GM18868 (cell line): Measurements from ENCODE around the gene ORC3.
"Not testable (repeated sequence)": the region's sequence is repeated elsewhere in the genome, so short reads cannot be mapped to it uniquely, and the experiment has no call there.

Experiments used
- ATAC-seq: cut with Tn5 transposase; IDR thresholded peaks from one replicate; pipeline ENCODE4 v1.9.1; 2021; ENCODE audit warnings: mild to moderate bottlenecking, moderate library complexity; ENCODE audit not compliant: unreplicated experiment

Gene ORC3

DNA sequence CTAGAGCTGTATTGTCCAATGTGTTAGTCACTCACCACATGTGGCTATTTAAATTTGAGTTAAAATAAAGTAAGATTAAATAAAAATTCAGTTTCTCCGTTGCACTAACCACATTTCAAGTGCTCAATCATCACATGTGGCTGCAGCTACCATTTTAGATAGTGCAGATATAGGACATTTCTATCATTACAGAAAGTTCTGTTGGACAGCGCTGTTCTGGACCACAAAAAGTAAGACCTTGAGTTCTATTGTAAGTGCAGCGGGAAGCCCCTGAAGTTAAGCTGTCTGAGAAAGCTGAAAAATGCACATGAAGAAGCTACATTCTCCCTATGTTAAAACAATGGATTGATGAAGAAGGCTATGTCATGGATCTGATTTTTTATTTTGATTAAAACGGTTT lies 1.1 kb downstream of the ORC3 start:
- no peak for ATAC-seq

DNA sequence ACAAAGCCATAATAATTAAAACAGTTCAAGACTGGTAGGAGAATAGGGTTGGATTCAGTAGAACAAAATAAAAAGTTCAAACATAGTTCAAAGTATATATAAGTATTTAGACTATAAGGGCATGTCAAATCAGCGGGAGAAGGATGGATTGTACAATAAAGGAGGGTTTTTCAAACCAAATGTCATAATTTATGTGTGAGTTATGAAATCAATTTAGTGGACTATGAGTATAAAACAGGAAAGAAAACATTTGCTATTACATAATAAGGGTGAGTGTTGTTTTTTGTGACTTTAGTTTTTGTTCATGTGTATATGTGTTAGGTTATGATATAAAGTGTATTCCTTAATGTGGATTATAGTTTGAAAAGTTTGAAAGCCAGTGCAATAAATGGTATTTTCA lies 10.6 kb downstream of the ORC3 start:
- no peak for ATAC-seq

GRCh38 chr6:87606199-87606598 lies 16.3 kb downstream of the ORC3 start:
- no peak for ATAC-seq

- no peak for ATAC-seq
These were observed 18.9 kb downstream of the ORC3 start for GRCh38 chr6:87608802-87609201.

DNA sequence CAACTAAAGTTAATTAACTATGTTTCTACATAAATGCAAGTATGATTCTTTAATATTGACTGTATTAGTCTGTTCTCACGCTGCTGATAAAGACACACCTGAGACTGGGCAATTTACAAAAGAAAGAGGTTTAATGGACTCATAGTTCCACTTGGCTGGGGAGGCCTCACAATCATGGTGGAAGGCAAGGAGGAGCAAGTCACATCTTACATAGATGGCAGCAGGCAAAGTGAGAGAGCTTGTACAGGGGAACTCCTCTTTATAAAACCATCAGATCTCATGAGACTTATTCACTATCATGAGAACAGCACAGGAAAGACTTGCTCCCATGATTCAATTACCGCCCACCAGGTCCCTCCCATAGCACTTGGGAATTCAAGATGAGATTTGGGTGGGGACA lies 23.1 kb downstream of the ORC3 start:
- ATAC-seq: not testable (repeated sequence)

- ATAC-seq: no peak
These were observed 27.5 kb downstream of the ORC3 start for GRCh38 chr6:87617405-87617804.

GRCh38 chr6:87618531-87618930 lies 28.6 kb downstream of the ORC3 start:
- no peak for ATAC-seq

- ATAC-seq: no peak
These were observed 33.3 kb downstream of the ORC3 start for GRCh38 chr6:87623248-87623647.

GRCh38 chr6:87628424-87628823 lies 38.5 kb downstream of the ORC3 start:
- no peak for ATAC-seq

DNA sequence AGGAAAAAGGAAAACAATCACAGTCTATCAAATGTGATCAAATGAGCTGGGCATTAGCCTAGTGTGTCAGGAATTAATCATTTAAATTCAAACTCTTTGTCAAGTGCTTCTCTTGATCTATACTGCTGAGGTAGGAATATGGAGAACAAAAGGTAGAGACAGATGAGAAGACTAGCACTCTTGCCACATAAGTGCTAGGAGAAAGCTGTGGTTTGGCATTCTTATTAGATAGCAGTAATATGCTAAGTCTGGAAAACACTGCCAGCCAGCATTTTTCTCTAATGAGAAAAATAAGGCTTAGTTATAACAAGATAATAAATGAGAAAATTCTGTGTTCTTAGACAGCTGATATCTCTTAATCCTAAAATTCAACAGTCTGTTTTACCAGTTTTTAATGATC lies 38.9 kb downstream of the ORC3 start:
- ATAC-seq: no peak

DNA sequence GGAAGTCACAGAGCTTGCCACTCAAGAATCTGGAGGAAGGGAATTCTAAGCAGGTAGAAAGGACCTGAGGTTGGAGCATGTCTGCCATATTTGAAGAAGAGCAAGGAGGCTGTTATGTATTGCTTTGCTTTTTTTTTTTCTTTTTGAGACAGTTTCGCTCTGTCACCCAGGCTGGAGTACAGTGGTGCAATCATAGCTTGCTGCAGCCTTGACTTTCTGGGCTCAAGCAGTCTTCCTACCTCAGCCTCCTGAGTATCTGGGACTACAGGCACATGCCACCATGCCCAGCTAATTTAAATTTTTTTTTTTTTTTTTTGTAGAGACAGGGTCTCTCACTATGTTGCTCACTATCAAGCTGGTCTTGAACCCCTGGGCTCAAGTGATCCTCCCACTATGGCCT lies 40.8 kb downstream of the ORC3 start:
- no peak for ATAC-seq

- ATAC-seq: no peak
These were observed 43.9 kb downstream of the ORC3 start for GRCh38 chr6:87633851-87634250.

- no peak for ATAC-seq
These were observed 46.4 kb downstream of the ORC3 start for GRCh38 chr6:87636315-87636714.

GRCh38 chr6:87637106-87637505 lies 47.2 kb downstream of the ORC3 start:
- no peak for ATAC-seq

- no peak for ATAC-seq
These were observed 49.4 kb downstream of the ORC3 start for GRCh38 chr6:87639373-87639772.

DNA sequence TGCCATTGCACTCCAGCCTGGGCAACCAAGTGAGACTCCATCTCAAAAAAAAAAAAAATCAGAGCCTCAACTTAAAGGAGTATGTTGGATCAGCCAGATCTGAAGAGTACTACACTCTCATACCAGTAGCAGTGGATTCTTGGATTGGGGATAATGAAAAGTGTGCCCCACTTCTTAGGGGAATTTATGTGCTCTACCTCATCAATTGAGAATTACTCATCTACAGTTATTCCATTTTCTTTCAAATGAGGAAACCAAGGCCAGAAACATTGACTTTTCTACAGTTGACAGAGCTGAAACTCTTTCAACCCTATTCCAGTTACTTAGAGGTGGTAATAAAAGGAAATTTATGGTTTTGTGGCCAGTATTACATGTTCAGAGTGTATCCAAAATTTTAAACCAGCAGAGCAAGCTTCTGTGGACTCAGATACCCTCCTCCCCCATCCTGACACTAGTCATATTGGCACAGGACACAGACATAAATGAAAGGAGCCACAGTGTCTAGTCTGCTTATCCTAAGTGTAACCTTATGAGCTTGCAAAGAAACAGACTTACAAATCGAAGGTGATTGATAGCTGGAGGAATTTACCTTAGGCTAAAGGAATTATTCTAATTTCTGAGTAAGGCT lies 51.2 kb downstream of the ORC3 start:
- ATAC-seq: no peak

DNA sequence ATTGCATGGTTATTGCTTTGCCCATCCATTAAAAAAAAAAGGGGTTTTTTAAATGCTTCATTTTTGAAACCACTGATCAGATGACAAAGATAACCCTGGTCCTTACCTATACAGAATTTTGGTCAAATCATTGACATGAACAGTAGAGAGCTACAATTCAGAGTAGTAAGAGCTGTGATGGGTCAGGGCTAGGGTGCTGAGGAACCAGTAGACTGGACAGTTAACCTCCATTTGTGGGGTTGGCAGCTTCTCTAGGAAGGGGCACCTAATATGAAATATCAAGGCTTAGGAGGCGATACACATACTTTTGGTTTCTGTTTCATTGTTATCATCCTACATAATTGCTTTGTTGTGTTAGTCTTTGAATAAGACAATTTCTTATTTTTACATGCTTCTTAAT lies 55.1 kb downstream of the ORC3 start:
- ATAC-seq: peak; percentile 66

GRCh38 chr6:87653074-87653962 lies 63.4 kb downstream of the ORC3 start:
- peak; percentile 65 for ATAC-seq

- no peak for ATAC-seq
These were observed 64.2 kb downstream of the ORC3 start for GRCh38 chr6:87654122-87654521.

- no peak for ATAC-seq
These were observed 65.0 kb downstream of the ORC3 start for GRCh38 chr6:87654875-87655454.

- ATAC-seq: no peak
These were observed 65.9 kb downstream of the ORC3 start for GRCh38 chr6:87655824-87656223.

DNA sequence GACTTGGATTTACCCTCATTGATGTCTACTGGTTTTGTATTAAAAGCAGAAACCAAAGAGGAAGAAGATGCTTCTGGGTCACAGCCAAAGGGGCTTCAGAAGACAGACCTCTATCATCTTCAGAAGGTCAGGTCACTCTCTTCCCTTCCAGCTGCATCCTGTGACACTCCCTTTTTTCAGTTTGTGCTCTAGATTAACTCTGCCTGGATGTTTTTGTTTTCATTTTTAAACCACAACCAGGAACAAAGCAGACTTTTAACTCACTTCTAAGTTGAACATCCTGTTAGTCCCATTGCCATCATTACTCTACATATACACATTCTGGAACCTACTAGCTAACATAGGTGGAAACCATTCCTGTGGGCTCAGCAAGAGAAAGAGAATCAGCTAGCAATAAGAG lies 66.9 kb downstream of the ORC3 start:
- no peak for ATAC-seq
